Endothelial cell of umbilical vein (primary cell): ENCODE results near the gene LIME1. TPM values are rescaled to one million over a fixed set of nuclear protein-coding genes. Genes with fewer than 3 reads are reported as not detected.

ENCODE experiments used
- BruUV-seq: library from RNA; stranded (reverse); fragments of 400-500 nt; replicated peaks from 2 replicates; lab custom pipeline; 2021; lab: Mats Ljungman, UMichigan
- CTCF ChIA-PET: fragments of 300-600, 350-600 bp; sonication (Branson Sonifier 250); formaldehyde crosslinking; loops from one replicate; lab custom pipeline; 2021; ENCODE audit warnings: antibody characterized with exemption, inconsistent platforms; lab: Charles Lee
- POLR2A ChIA-PET: fragments of 300-600, 350-600 bp; sonication (Branson Sonifier 250); formaldehyde crosslinking; loops from one replicate; lab custom pipeline; 2021; ENCODE audit warnings: antibody characterized with exemption, inconsistent platforms; lab: Charles Lee
- DNase-seq: peaks from one replicate; pipeline ENCODE4 v3.0.0-alpha.2; 2011; ENCODE audit warnings: low read depth, low spot score
- FAIRE-seq: peaks from 2 replicates; lab custom pipeline; 2011; peaks lifted over from hg19 to GRCh38; lab: Jason Lieb, UNC
- H2AFZ ChIP-seq: 2 replicates; pipeline ENCODE4 v1.6.0; 2012; ENCODE audit warnings: low read depth, low read length, control low read depth, inconsistent platforms
- H3K27ac ChIP-seq: 2 replicates; pipeline ENCODE4 v1.5.1; 2011; ENCODE audit warnings: low read depth, mild to moderate bottlenecking, control low read depth, low read length, moderate library complexity; ENCODE audit not compliant: insufficient read depth
- H3K27me3 ChIP-seq, 2 experiments: 2 replicates each; pipeline versions ENCODE4 v1.6.0 to v1.6.1; 2011; ENCODE audit warnings: low read length in 2 of 2, mixed read lengths in 1 of 2; ENCODE audit not compliant: control insufficient read depth in 2 of 2, insufficient read depth in 2 of 2
- H3K36me3 ChIP-seq, 2 experiments: 2 replicates in 1 of 2; 3 replicates in 1 of 2; pipeline ENCODE4 v1.5.1; 2011; ENCODE audit warnings: low read length in 2 of 2, mild to moderate bottlenecking in 1 of 2, moderate library complexity in 1 of 2; ENCODE audit not compliant: control insufficient read depth in 2 of 2, insufficient read depth in 2 of 2; ENCODE audit errors: extremely low read depth in 1 of 2
- H3K4me1 ChIP-seq: 3 replicates; pipeline ENCODE4 v1.5.1; 2011; ENCODE audit warnings: mild to moderate bottlenecking, low read length; ENCODE audit not compliant: control insufficient read depth, insufficient read depth; ENCODE audit errors: extremely low read depth
- H3K4me2 ChIP-seq: 2 replicates; pipeline ENCODE4 v1.6.1; 2011; ENCODE audit warnings: low read length, control low read depth, mixed read lengths; ENCODE audit not compliant: insufficient read depth
- H3K4me3 ChIP-seq, 3 experiments: fragments of 200-600 bp in 1 of 3; sonication (generic), shearing (Covaris generic) in 1 of 3; replicated peaks in 1 of 3; 2 replicates each; pipeline ENCODE4 v1.5.1; 2011 to 2016; ENCODE audit warnings: control low read depth in 3 of 3, low read length in 3 of 3, mild to moderate bottlenecking in 2 of 3, inconsistent platforms in 1 of 3, low read depth in 1 of 3, moderate library complexity in 1 of 3; ENCODE audit not compliant: insufficient read depth in 1 of 3
- H3K79me2 ChIP-seq: 2 replicates; pipeline ENCODE4 v1.6.0; 2012; ENCODE audit warnings: low read length, inconsistent platforms; ENCODE audit not compliant: control insufficient read depth, insufficient read depth
- H3K9ac ChIP-seq: replicated peaks from 2 replicates; pipeline ENCODE3; 2011; ENCODE audit warnings: low read length, control low read depth; ENCODE audit not compliant: insufficient read depth; ENCODE audit errors: extremely low read depth
- H3K9me1 ChIP-seq: replicated peaks from 3 replicates; pipeline ENCODE4 v1.6.0; 2011; ENCODE audit warnings: mild to moderate bottlenecking, low read length; ENCODE audit not compliant: control insufficient read depth, insufficient read depth; ENCODE audit errors: extremely low read depth
- H3K9me3 ChIP-seq: replicated peaks from 2 replicates; pipeline ENCODE4 v1.5.1; 2012; ENCODE audit warnings: low read length, inconsistent platforms; ENCODE audit not compliant: control insufficient read depth, insufficient read depth
- H4K20me1 ChIP-seq: replicated peaks from 2 replicates; pipeline ENCODE3; 2011; ENCODE audit warnings: mild to moderate bottlenecking, low read length; ENCODE audit not compliant: control insufficient read depth, insufficient read depth; ENCODE audit errors: extremely low read depth
- EZH2 ChIP-seq: IDR thresholded peaks from 2 replicates; pipeline ENCODE4 v1.6.1; 2012; ENCODE audit warnings: borderline replicate concordance, low read depth, mild to moderate bottlenecking, moderate library complexity, low read length, inconsistent platforms; ENCODE audit not compliant: severe bottlenecking
- FOS ChIP-seq: IDR thresholded peaks from 2 replicates; pipeline ENCODE4 v1.6.1; 2011; ENCODE audit warnings: mild to moderate bottlenecking, low read length, moderate library complexity, borderline replicate concordance; ENCODE audit not compliant: insufficient read depth
- GATA2 ChIP-seq: IDR thresholded peaks from 2 replicates; pipeline ENCODE4 v1.7.0; 2011; ENCODE audit warnings: low read depth, mild to moderate bottlenecking, moderate library complexity, mixed read lengths, low read length; ENCODE audit not compliant: insufficient read length, insufficient read depth
- JUN ChIP-seq: IDR thresholded peaks from 2 replicates; pipeline ENCODE4 v1.6.1; 2011; ENCODE audit warnings: borderline replicate concordance, low read depth; ENCODE audit not compliant: insufficient read length, insufficient read depth
- MYC ChIP-seq: IDR thresholded peaks from one replicate; pipeline ENCODE4 v1.6.1; 2011; ENCODE audit warnings: mild to moderate bottlenecking, low read depth, low read length
- POLR2A ChIP-seq: IDR thresholded peaks from 2 replicates; pipeline ENCODE4 v1.6.1; 2012; ENCODE audit warnings: low read depth, mild to moderate bottlenecking, control low read depth, low read length
- POLR2AphosphoS5 ChIP-seq: IDR thresholded peaks from 2 replicates; pipeline ENCODE4 v1.6.1; 2012; ENCODE audit warnings: low read depth, mild to moderate bottlenecking, control low read depth, low read length, moderate library complexity; ENCODE audit not compliant: insufficient read depth
- dilution Hi-C: fragments of 300-500 bp; cut with MboI; formaldehyde crosslinking; loops from one replicate; pipeline ENCODE4 v1.15.0; 2019; ENCODE audit warnings: low sequenced_read_pairs; ENCODE audit not compliant: extremely low pct_ligation_motif_present
- intact Hi-C: fragments of 100-400 bp; cut with micrococcal nuclease; formaldehyde crosslinking; loops from one replicate; pipeline ENCODE4 v1.10.0; 2022
- polyA plus RNA-seq, 4 experiments: library from polyadenylated mRNA; depleted of rRNA in 3 of 4; stranded (reverse) in 3 of 4; unstranded in 1 of 4; fragments of >200 nt; gene quantifications; 2 replicates each; pipeline versions ENCODE4 v1.2.1 to v1.2.3, GENCODE V29; 2011 to 2012; ENCODE audit warnings: missing spikeins in 1 of 4
- total RNA-seq: library from RNA; stranded (reverse); gene quantifications from 2 replicates; pipeline ENCODE4 v1.2.3, GENCODE V29; 2021
- TF ChIP-seq, protein P1 (sequence below), 2 donors: IDR thresholded peaks; 1 replicate in 1 of 2; 2 replicates in 1 of 2; pipeline ENCODE4 v1.5.1; 2011; ENCODE audit warnings: low read length in 2 of 2, mild to moderate bottlenecking in 2 of 2, moderate library complexity in 2 of 2, control low read depth in 1 of 2, inconsistent platforms in 1 of 2, low read depth in 1 of 2; ENCODE audit not compliant: insufficient read depth in 1 of 2; ENCODE audit errors: extremely low read depth in 1 of 2
- TF ChIP-seq, protein P2 (sequence below): IDR thresholded peaks from 2 replicates; pipeline ENCODE4 v1.6.1; 2011; ENCODE audit not compliant: insufficient read depth, insufficient read length

The LIME1 gene
- total and polyA plus RNA-seq, 2 donors (not counting 3 experiments of a cell fraction or from before 2014, with no cell fraction given) = 10.7 to 12.2 TPM

DNA sequence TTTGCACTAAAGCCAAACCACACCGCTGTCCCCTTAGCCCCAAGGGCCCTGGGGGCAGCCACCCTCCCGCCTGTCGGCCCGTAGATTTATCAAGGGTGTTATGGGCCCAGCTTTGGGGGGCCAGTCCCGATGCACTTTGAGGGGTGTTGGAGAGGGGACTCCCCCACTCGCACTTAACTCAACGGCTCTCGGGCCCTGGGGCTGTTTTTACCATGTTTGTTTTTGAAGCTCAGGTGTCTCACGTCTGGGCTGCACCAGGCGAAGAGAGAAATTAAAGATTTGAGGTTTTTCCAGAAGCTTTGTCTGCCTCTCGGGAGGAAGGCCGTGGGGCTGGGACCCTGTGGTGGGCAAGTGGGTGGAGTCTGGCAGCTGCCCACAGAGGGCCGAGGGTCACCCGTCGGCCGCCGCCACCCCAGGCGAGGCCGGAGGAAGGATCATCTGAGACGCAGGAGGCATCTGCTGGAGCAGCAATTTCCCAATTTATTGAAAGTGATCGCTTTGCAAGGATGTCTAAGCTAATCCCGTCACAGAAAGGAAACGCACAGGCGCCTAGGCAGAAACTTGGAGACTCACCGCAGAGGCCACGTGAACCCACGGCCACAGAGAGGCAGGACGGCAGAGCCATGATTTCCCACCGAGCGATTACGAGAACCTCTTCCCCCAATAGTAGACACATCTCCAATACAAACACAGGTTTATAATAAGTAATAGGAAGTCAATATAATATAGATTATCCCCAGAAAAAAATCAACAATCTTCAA, 6.9 kb downstream of the LIME1 start:
- H3K4me2 ChIP-seq = no peak overlapping the region
- peaks cover 9% of the 10 kb centered on the region for H3K4me1 ChIP-seq
- no peaks in the 10 kb centered on the region for H3K9me3 ChIP-seq
- intact Hi-C loops = no loop called here
- H3K36me3 ChIP-seq = peaks cover 0 to 19% of the 10 kb centered on the region in 2 experiments
- dilution Hi-C loops = no loop called here
- TF ChIP-seq POLR2A = no peak
- TF ChIP-seq, protein P1, sequence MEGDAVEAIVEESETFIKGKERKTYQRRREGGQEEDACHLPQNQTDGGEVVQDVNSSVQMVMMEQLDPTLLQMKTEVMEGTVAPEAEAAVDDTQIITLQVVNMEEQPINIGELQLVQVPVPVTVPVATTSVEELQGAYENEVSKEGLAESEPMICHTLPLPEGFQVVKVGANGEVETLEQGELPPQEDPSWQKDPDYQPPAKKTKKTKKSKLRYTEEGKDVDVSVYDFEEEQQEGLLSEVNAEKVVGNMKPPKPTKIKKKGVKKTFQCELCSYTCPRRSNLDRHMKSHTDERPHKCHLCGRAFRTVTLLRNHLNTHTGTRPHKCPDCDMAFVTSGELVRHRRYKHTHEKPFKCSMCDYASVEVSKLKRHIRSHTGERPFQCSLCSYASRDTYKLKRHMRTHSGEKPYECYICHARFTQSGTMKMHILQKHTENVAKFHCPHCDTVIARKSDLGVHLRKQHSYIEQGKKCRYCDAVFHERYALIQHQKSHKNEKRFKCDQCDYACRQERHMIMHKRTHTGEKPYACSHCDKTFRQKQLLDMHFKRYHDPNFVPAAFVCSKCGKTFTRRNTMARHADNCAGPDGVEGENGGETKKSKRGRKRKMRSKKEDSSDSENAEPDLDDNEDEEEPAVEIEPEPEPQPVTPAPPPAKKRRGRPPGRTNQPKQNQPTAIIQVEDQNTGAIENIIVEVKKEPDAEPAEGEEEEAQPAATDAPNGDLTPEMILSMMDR (IDR thresholded peaks at IDR 0.05; ENCODE audit: extremely low read depth in 1 of 2, insufficient read depth in 1 of 2, low read depth in 1 of 2, low read length in 2 of 2) = no peak
- FAIRE-seq (no peak), DNase-seq (no peak)
- no peak overlapping the region for H3K4me3 ChIP-seq
- H3K27me3 ChIP-seq = no peaks in the 10 kb centered on the region
- CTCF ChIA-PET = no interaction called here
- no peaks in the 10 kb centered on the region for H3K79me2 ChIP-seq
- no peaks in the 10 kb centered on the region for H3K9me1 ChIP-seq
- POLR2A ChIA-PET = no interaction called here
- H4K20me1 ChIP-seq = no peaks in the 10 kb centered on the region
- no peak overlapping the region for H2AFZ ChIP-seq
- no peak overlapping the region for H3K27ac ChIP-seq
- no TSS peak for BruUV-seq
- no peak overlapping the region for H3K9ac ChIP-seq

DNA sequence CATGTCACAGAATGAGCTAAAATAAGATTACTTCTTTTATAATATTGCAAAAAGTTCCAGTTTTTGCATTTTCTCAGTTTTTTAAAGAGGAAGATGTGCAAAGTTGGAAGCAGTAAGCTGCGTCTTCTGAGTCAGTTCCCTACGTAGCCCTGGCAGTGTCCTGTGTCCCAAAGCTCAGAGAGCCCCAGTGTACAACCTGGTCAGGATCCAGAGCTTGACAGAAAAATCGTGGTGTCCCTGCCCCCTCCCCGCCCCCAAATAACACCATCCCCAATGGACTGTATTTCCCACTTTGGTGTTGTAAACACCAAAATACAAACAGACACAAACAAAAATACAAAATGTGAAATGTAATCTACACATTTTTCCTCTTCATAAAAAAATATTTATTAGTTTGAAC, 7.7 kb downstream of the LIME1 start:
- FAIRE-seq (no peak), DNase-seq (no peak)
- H3K79me2 ChIP-seq = no peaks in the 10 kb centered on the region
- no peak overlapping the region for H3K4me2 ChIP-seq
- peaks cover 9% of the 10 kb centered on the region for H3K4me1 ChIP-seq
- TF ChIP-seq FOS = no peak
- TF ChIP-seq POLR2A = no peak
- TF ChIP-seq MYC = no peak
- TF ChIP-seq POLR2AphosphoS5 = no peak
- no peak for TF ChIP-seq EZH2
- TF ChIP-seq, protein P1 (IDR thresholded peaks at IDR 0.05; ENCODE audit: extremely low read depth in 1 of 2, insufficient read depth in 1 of 2, low read depth in 1 of 2, low read length in 2 of 2) = no peak
- TF ChIP-seq, protein P2, sequence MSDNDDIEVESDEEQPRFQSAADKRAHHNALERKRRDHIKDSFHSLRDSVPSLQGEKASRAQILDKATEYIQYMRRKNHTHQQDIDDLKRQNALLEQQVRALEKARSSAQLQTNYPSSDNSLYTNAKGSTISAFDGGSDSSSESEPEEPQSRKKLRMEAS = no peak
- no peak for TF ChIP-seq GATA2
- no peak for TF ChIP-seq JUN
- no TSS peak for BruUV-seq
- H3K27me3 ChIP-seq = no peaks in the 10 kb centered on the region
- H3K4me3 ChIP-seq = no peak overlapping the region
- no peak overlapping the region for H2AFZ ChIP-seq
- CTCF ChIA-PET = no interaction called here
- no peaks in the 10 kb centered on the region for H3K9me3 ChIP-seq
- no peak overlapping the region for H3K27ac ChIP-seq
- H3K9ac ChIP-seq = no peak overlapping the region
- intact Hi-C loops (no loop called here), dilution Hi-C loops (no loop called here)
- H3K9me1 ChIP-seq = no peaks in the 10 kb centered on the region
- peaks cover 0 to 19% of the 10 kb centered on the region in 2 experiments for H3K36me3 ChIP-seq
- H4K20me1 ChIP-seq = no peaks in the 10 kb centered on the region
- POLR2A ChIA-PET = no interaction called here
